Loucy (cell line): ENCODE results near the gene TAS2R30.

Source experiments
- H2AFZ ChIP-seq: fragments of 200-600 bp; sonication (generic); 2 replicates; pipeline ENCODE4 v1.6.0; 2016; ENCODE audit warnings: antibody characterized with exemption, mild to moderate bottlenecking, low read length, moderate library complexity
- H3F3A ChIP-seq: fragments of 200-600 bp; 2 replicates; pipeline ENCODE4 v1.6.0; 2016; ENCODE audit warnings: antibody characterized with exemption, low read depth, mild to moderate bottlenecking
- H3K27me3 ChIP-seq: fragments of 200-600 bp; sonication (generic); 2 replicates; pipeline ENCODE4 v1.6.1; 2014; ENCODE audit warnings: low read length, mild to moderate bottlenecking; ENCODE audit not compliant: insufficient read depth, poor library complexity, severe bottlenecking
- H3K36me3 ChIP-seq: fragments of 200-600 bp; sonication (generic); 2 replicates; pipeline ENCODE4 v1.6.1; 2016; ENCODE audit warnings: low read length; ENCODE audit not compliant: insufficient read depth
- H3K4me1 ChIP-seq: fragments of 200-600 bp; sonication (generic); 2 replicates; pipeline ENCODE4 v1.5.1; 2014; ENCODE audit warnings: low read length, mild to moderate bottlenecking; ENCODE audit not compliant: insufficient read depth, poor library complexity, severe bottlenecking
- H3K4me2 ChIP-seq: fragments of 200-600 bp; sonication (generic); 2 replicates; pipeline ENCODE4 v1.6.0; 2014; ENCODE audit warnings: antibody characterized with exemption, low read length, low read depth, mild to moderate bottlenecking; ENCODE audit not compliant: poor library complexity, severe bottlenecking
- H3K4me3 ChIP-seq: fragments of 200-600 bp; sonication (generic); 2 replicates; pipeline ENCODE4 v1.5.1; 2014; ENCODE audit warnings: low read length, mild to moderate bottlenecking, mixed read lengths; ENCODE audit not compliant: poor library complexity, severe bottlenecking
- H3K79me2 ChIP-seq: fragments of 200-600 bp; sonication (generic); 2 replicates; pipeline ENCODE4 v1.6.1; 2014; ENCODE audit warnings: low read length; ENCODE audit not compliant: insufficient read depth
- H3K9ac ChIP-seq: fragments of 200-600 bp; sonication (generic); 2 replicates; pipeline ENCODE4 v1.6.0; 2014; ENCODE audit warnings: mild to moderate bottlenecking, low read depth, low read length, moderate library complexity; ENCODE audit not compliant: poor library complexity, severe bottlenecking
- H3K9me2 ChIP-seq: fragments of 200-600 bp; sonication (generic); replicated peaks from 2 replicates; pipeline ENCODE4 v1.6.1; 2016; ENCODE audit warnings: low read depth, low read length, mixed read lengths
- H3K9me3 ChIP-seq: fragments of 200-600 bp; sonication (generic); 2 replicates; pipeline ENCODE4 v1.6.1; 2014; ENCODE audit warnings: mild to moderate bottlenecking, antibody characterized with exemption, low read length, low read depth; ENCODE audit not compliant: insufficient read depth
- H4K20me1 ChIP-seq: fragments of 200-600 bp; sonication (generic); 2 replicates; pipeline ENCODE4 v1.6.0; 2014; ENCODE audit warnings: antibody characterized with exemption, low read length, mild to moderate bottlenecking; ENCODE audit not compliant: insufficient read depth, poor library complexity, severe bottlenecking
- EZH2phosphoT487 ChIP-seq: fragments of 200-600 bp; IDR thresholded peaks from 2 replicates; pipeline ENCODE4 v1.6.1; 2018; ENCODE audit warnings: antibody characterized with exemption, mild to moderate bottlenecking, moderate library complexity, borderline replicate concordance
- TF ChIP-seq, protein P1 (sequence below): fragments of 200-600 bp; sonication (generic); conservative IDR thresholded peaks from 2 replicates; pipeline ENCODE4 v1.5.1; 2014; ENCODE audit warnings: mild to moderate bottlenecking, antibody characterized with exemption, low read length

TAS2R30 gene

DNA sequence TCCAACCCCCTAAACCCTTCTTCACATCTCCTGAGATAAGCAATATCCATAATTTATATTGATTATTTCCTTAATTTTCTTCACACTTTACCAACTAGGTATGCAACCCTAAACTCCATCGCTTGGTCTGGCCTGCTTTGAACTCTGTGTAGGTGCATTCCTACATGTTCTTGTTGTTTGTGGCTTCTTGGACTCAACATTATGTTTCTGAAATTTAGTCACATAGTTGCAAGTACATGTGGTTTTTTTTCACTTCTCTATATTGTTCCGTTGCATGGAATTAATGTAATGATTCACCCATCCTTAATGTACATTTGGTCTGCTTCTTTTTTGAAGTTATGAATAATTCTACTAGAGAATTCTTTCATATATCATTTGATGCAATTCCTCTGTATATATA is 1.6 kb upstream of the TAS2R30 start:
- Histone ChIP-seq H3K79me2 (peaks cover 6% of the 10 kb centered on the region; the same call in 1 of the 2 replicates), H3K9me3 (no peaks in the 10 kb centered on the region), H3K36me3 (no peaks in the 10 kb centered on the region), H3K9me2 (no peaks in the 10 kb centered on the region), H3F3A (no peaks in the 10 kb centered on the region), H2AFZ (no peak overlapping the region), H4K20me1 (no peaks in the 10 kb centered on the region), H3K4me2 (no peak overlapping the region), H3K9ac (no peak overlapping the region), H3K27me3 (no peaks in the 10 kb centered on the region), H3K4me3 (no peak overlapping the region), H3K4me1 (no peaks in the 10 kb centered on the region)
- TF ChIP-seq, protein P1, sequence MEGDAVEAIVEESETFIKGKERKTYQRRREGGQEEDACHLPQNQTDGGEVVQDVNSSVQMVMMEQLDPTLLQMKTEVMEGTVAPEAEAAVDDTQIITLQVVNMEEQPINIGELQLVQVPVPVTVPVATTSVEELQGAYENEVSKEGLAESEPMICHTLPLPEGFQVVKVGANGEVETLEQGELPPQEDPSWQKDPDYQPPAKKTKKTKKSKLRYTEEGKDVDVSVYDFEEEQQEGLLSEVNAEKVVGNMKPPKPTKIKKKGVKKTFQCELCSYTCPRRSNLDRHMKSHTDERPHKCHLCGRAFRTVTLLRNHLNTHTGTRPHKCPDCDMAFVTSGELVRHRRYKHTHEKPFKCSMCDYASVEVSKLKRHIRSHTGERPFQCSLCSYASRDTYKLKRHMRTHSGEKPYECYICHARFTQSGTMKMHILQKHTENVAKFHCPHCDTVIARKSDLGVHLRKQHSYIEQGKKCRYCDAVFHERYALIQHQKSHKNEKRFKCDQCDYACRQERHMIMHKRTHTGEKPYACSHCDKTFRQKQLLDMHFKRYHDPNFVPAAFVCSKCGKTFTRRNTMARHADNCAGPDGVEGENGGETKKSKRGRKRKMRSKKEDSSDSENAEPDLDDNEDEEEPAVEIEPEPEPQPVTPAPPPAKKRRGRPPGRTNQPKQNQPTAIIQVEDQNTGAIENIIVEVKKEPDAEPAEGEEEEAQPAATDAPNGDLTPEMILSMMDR: no peak
- TF ChIP-seq EZH2phosphoT487: no peak

- no peak overlapping the region for H3K9ac ChIP-seq
- H3K4me2 ChIP-seq: no peak overlapping the region
- no peaks in the 10 kb centered on the region for H3K9me3 ChIP-seq
- no peaks in the 10 kb centered on the region for H4K20me1 ChIP-seq
- H2AFZ ChIP-seq: no peak overlapping the region
- no peaks in the 10 kb centered on the region for H3K4me1 ChIP-seq
- no peaks in the 10 kb centered on the region for H3K79me2 ChIP-seq
- H3F3A ChIP-seq: no peaks in the 10 kb centered on the region
- TF ChIP-seq, protein P1: no peak
- no peak for TF ChIP-seq EZH2phosphoT487
- no peaks in the 10 kb centered on the region for H3K36me3 ChIP-seq
- H3K27me3 ChIP-seq: no peaks in the 10 kb centered on the region
- no peaks in the 10 kb centered on the region for H3K9me2 ChIP-seq
- no peak overlapping the region for H3K4me3 ChIP-seq
Measured at GRCh38 chr12:11133816-11134215, 628 bp downstream of the TAS2R30 start.

GRCh38 chr12:11133162-11133561 is 1.3 kb downstream of the TAS2R30 start:
- Histone ChIP-seq H3F3A (no peaks in the 10 kb centered on the region), H3K79me2 (no peaks in the 10 kb centered on the region), H3K9ac (no peak overlapping the region)

More at GRCh38 chr12:11133162-11133561, 1.3 kb downstream of the TAS2R30 start:
- H2AFZ ChIP-seq: no peak overlapping the region
- H3K9me2 ChIP-seq: no peaks in the 10 kb centered on the region
- H3K27me3 ChIP-seq: no peaks in the 10 kb centered on the region
- H3K9me3 ChIP-seq: no peaks in the 10 kb centered on the region
- H4K20me1 ChIP-seq: no peaks in the 10 kb centered on the region
- no peaks in the 10 kb centered on the region for H3K4me1 ChIP-seq
- H3K4me3 ChIP-seq: no peak overlapping the region
- no peaks in the 10 kb centered on the region for H3K36me3 ChIP-seq
- TF ChIP-seq, protein P1: no peak
- TF ChIP-seq EZH2phosphoT487: no peak
- H3K4me2 ChIP-seq: no peak overlapping the region
